ENCODE results near the gene ST3GAL6.

The ST3GAL6 gene

GRCh38 chr3:98733053-98733811, 29.9 kb upstream of the ST3GAL6 start:
- Histone ChIP-seq H2AFZ (peak overlapping the region; percentile 91), H3K36me3 (ENCODE audit: control insufficient read depth, insufficient read depth, low read length) (no peaks in the 10 kb centered on the region), H3K4me1 (peaks cover 4% of the 10 kb centered on the region), H3K79me2 (no peaks in the 10 kb centered on the region), H3K27me3 (ENCODE audit: control insufficient read depth, insufficient read depth, low read length) (no peaks in the 10 kb centered on the region), H3K4me2 (ENCODE audit: low read length) (peak overlapping the region; percentile 95), H3K9me3 (ENCODE audit: control insufficient read depth, low read length) (no peaks in the 10 kb centered on the region), H3K4me3 (ENCODE audit: low read depth, low read length) (peak overlapping the region; percentile 71), H3K9ac (no peak overlapping the region), H3K27ac (peak overlapping the region; percentile 8)
- no peak for TF ChIP-seq CTCF (IDR thresholded peaks at IDR 0.05)

GRCh38 chr3:98733812-98734281, 29.3 kb upstream of the ST3GAL6 start:
- H3K4me2 ChIP-seq (ENCODE audit: low read length), result peak overlapping the region; percentile 95
- no peak overlapping the region for H3K9ac ChIP-seq
- no peak overlapping the region for H3K27ac ChIP-seq

GRCh38 chr3:98734306-98734705, 28.8 kb upstream of the ST3GAL6 start:
- no peak for TF ChIP-seq CTCF (IDR thresholded peaks at IDR 0.05)
- peak overlapping the region; percentile 91 for H2AFZ ChIP-seq
- H3K4me3 ChIP-seq (ENCODE audit: low read depth, low read length), result no peak overlapping the region
- H3K79me2 ChIP-seq, result no peaks in the 10 kb centered on the region
- no peak overlapping the region for H3K9ac ChIP-seq
- no peak overlapping the region for H3K27ac ChIP-seq
- H3K27me3 ChIP-seq (ENCODE audit: control insufficient read depth, insufficient read depth, low read length), result no peaks in the 10 kb centered on the region
- H3K4me2 ChIP-seq (ENCODE audit: low read length), result no peak overlapping the region
- peaks cover 4% of the 10 kb centered on the region for H3K4me1 ChIP-seq
- no peaks in the 10 kb centered on the region for H3K9me3 ChIP-seq (ENCODE audit: control insufficient read depth, low read length)
- no peaks in the 10 kb centered on the region for H3K36me3 ChIP-seq (ENCODE audit: control insufficient read depth, insufficient read depth, low read length)

More at GRCh38 chr3:98733812-98734281, 29.3 kb upstream of the ST3GAL6 start:
- TF ChIP-seq CTCF (IDR thresholded peaks at IDR 0.05), result no peak
- Histone ChIP-seq H3K4me1 (peaks cover 4% of the 10 kb centered on the region), H3K9me3 (ENCODE audit: control insufficient read depth, low read length) (no peaks in the 10 kb centered on the region), H3K27me3 (ENCODE audit: control insufficient read depth, insufficient read depth, low read length) (no peaks in the 10 kb centered on the region), H3K4me3 (ENCODE audit: low read depth, low read length) (peak overlapping the region; percentile 71), H3K79me2 (no peaks in the 10 kb centered on the region), H3K36me3 (ENCODE audit: control insufficient read depth, insufficient read depth, low read length) (no peaks in the 10 kb centered on the region), H2AFZ (peak overlapping the region; percentile 91)

GRCh38 chr3:98734735-98735134, 28.4 kb upstream of the ST3GAL6 start:
- Histone ChIP-seq H3K36me3 (ENCODE audit: control insufficient read depth, insufficient read depth, low read length) (no peaks in the 10 kb centered on the region), H3K4me2 (ENCODE audit: low read length) (no peak overlapping the region), H3K4me1 (peaks cover 4% of the 10 kb centered on the region), H3K79me2 (no peaks in the 10 kb centered on the region), H3K4me3 (ENCODE audit: low read depth, low read length) (no peak overlapping the region), H2AFZ (no peak overlapping the region), H3K9me3 (ENCODE audit: control insufficient read depth, low read length) (no peaks in the 10 kb centered on the region), H3K9ac (no peak overlapping the region), H3K27me3 (ENCODE audit: control insufficient read depth, insufficient read depth, low read length) (no peaks in the 10 kb centered on the region), H3K27ac (no peak overlapping the region)
- no peak for TF ChIP-seq CTCF (IDR thresholded peaks at IDR 0.05)

GRCh38 chr3:98735296-98735695, 27.8 kb upstream of the ST3GAL6 start:
- Histone ChIP-seq H3K27me3 (ENCODE audit: control insufficient read depth, insufficient read depth, low read length) (no peaks in the 10 kb centered on the region), H3K4me2 (ENCODE audit: low read length) (no peak overlapping the region), H3K4me1 (peaks cover 4% of the 10 kb centered on the region), H3K4me3 (ENCODE audit: low read depth, low read length) (no peak overlapping the region), H3K9ac (no peak overlapping the region), H3K36me3 (ENCODE audit: control insufficient read depth, insufficient read depth, low read length) (no peaks in the 10 kb centered on the region), H3K9me3 (ENCODE audit: control insufficient read depth, low read length) (no peaks in the 10 kb centered on the region), H2AFZ (no peak overlapping the region), H3K79me2 (no peaks in the 10 kb centered on the region), H3K27ac (no peak overlapping the region)
- no peak for TF ChIP-seq CTCF (IDR thresholded peaks at IDR 0.05)
